ENCODE results near the gene KLHDC1.
"Not testable (repeated sequence)": the region's sequence is repeated elsewhere in the genome, so short reads cannot be mapped to it uniquely, and the experiment has no call there.

The KLHDC1 gene

DNA sequence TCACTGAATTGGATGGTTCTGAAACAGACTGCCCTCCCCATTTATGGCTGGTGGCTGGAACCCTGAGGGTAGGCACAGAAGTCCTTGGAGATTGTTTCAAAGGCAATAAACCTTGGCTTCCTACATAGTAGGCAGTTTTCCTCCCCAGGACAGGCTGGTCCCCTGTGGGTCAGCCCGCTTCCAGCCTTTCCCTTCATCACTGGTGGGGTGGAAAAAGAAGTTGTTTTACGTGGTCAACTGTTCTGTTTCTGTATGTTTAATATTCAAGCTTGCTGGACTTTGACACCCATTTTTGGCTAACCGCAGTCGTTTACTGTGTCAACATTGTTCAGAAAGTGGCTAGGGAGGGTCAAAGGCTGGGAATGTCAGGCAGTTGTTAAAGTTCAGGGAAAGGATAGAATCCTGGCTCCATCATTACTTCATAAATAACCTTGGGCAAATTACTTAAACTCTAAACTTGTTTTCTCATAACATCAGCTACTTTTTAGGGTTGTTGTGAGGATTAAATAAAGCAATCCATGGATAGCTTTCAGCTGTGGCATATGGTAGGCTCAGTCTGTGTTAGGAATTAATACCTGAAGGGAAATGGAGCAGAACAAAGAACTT, 77.4 kb downstream of the KLHDC1 start:
- in situ Hi-C loops (cut with MboI; ENCODE audit: low pct_unique_long_range_greater_than_20kb, low sequenced_read_pairs): no loop called here
- no peak for DNase-seq

DNA sequence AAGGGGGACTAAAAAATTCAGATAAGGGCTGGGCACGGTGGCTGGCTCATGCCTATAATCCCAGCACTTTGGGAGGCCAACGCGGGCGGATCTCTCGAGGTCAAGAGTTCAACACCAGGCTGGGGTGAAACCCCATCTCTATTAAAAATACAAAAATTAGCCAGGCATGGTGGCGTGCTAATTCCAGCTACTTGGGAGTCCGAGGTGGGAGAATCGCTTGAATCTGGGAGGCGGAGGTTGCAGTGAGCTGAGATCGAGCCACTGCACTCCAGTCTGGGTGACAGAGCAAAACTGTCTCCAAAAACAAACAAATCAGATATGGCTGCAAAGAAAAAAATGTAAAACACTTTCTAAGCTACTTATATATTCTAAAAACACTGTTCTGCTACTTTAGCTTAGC, 78.8 kb downstream of the KLHDC1 start:
- DNase-seq; in situ Hi-C loops (cut with MboI; ENCODE audit: low pct_unique_long_range_greater_than_20kb, low sequenced_read_pairs): not testable (repeated sequence)

DNA sequence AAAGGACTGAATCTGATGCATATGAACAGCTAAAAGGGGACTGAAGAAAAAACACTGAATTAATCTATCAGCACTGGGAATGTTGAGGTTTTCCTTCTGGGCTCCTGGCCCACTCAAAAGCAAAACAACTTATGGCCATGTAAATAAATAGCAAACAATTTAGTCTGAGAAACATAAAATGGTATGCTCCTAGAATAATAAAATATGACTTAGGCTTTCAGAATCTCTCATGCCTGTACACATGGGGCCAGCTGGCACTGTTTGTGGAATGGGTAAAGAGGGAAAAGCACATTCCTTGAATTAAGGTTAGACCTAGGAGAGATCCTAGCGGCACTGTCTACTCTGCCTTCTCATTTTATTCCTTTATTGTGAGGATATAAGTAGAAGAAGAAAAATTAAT, 81.2 kb downstream of the KLHDC1 start:
- in situ Hi-C loops (cut with MboI; ENCODE audit: low pct_unique_long_range_greater_than_20kb, low sequenced_read_pairs): no loop called here
- no peak for DNase-seq

DNA sequence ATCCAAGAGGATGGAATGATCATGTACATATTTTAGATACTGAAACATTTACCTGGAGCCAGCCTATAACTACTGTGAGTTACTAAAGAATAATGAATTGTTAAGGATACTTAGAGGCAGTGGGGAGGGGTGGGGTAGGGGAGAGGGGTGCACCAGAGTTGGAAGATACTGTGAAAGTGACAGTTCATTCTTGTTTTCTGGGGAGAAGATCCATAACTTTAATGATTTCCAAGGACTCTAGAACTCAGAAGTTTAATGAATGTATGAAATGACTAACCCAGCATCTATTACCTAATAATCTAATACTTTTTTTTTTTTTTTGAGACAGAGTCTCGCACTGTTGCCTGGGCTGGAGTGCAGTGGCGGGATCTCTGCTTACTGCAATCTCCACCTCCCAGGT, 85.5 kb downstream of the KLHDC1 start:
- in situ Hi-C loops (cut with MboI; ENCODE audit: low pct_unique_long_range_greater_than_20kb, low sequenced_read_pairs): no loop called here
- no peak for DNase-seq

DNA sequence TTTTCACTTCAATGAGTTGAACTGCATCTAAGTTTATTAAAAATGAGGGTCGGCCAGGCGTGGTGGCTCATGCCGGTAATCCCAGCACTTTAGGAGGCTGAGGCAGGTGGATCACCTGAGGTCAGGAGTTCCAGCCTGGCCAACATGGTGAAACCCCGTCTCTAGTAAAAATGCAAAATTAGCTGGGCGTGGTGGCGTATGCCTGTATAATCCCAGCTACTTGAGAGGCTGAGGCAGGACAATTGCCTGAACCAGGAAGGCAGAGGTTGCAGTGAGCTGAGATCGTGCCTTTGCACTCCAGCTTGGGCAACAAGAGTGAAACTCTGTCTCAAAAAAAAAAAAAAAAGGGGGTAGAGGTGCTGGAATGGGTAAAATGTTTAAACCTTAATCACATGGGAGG, 88.1 kb downstream of the KLHDC1 start:
- in situ Hi-C loops (cut with MboI; ENCODE audit: low pct_unique_long_range_greater_than_20kb, low sequenced_read_pairs); DNase-seq: not testable (repeated sequence)

DNA sequence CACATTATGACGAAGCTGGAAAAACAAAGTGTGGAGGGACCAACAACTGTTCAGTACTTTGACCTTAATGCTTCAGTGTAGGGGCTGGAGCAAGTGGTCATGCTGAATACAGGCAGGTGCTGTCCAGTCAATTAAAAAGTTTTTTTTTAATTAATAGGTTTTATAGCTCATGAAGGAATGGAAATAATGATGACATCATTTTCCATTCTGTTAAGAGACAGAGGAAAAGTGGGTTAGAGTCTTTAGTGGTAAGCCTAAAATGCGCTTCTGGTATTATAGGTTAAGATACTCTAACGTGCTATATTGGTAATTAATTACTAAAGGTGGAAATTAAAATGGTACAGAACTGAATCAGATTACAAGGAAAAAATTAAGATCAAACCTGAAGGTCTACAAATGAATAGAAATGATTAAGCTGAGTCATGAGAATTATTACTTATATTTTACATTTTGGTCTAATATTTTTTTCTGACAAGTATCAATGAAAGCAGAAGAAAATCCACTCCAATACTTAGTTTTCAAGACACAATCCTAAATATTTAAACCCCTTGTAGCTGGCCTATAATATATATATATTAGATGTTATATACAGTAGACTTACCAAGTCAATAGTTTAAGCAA, 90.6 kb downstream of the KLHDC1 start:
- in situ Hi-C loops (cut with MboI; ENCODE audit: low pct_unique_long_range_greater_than_20kb, low sequenced_read_pairs): no loop called here
- DNase-seq: no peak

DNA sequence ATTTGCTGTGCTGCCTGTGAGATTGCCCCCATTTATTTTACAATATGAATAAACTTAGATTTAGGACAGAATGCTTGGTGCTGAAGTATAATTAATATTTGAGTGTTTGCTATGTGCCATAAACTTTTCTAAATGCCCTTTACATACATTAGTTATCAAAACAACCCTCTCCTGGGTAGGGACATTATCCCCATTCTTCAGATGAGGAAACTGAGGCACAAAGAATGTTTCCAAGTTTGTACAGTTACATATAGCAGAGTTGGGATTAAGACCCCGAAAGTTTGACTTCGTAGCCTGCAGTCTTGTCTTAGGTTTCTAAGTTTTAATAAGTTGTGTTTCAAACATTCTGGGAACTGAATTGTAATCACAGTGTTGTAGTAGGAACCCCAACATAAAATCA, 93.4 kb downstream of the KLHDC1 start:
- DNase-seq: no peak
- in situ Hi-C loops (cut with MboI; ENCODE audit: low pct_unique_long_range_greater_than_20kb, low sequenced_read_pairs): no loop called here

DNA sequence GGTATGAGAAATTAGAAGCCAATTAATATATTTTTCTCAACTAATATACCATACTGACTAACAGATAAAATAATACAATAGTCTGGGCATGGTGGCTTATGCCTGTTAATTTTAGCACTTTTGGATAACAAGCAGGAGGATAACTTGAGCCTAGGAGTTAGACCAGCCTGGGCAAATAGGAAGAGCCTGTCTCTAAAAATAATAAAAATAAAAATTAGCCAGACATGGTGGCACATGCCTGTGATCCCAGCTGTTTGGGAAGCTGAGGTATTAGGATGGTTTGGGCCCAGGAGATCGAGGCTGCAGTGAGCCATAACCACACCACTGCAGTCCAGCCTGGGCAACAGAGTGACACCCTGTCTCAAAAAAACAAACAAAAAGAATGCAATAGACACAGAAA, 99.7 kb downstream of the KLHDC1 start:
- no peak for DNase-seq
- in situ Hi-C loops (cut with MboI; ENCODE audit: low pct_unique_long_range_greater_than_20kb, low sequenced_read_pairs): no loop called here

DNA sequence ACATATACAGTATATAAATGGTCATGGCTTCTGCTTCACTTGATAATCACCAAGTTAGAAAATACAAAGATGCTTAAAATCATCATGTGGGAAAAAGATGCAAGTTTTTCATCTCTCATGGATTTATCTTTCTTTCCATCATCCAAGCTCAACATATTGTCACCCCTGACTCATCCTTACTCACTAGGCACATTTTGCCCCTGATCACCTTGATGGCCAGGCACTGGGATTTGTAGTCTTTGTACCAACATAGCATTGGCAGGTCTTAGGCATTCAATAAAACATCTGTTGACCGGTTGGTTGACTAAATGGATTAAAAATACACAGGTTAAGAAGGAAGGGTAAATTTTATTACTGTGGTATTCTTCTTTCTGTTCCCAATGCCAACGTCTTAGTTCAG, 103.1 kb downstream of the KLHDC1 start:
- DNase-seq: no peak
- in situ Hi-C loops (cut with MboI; ENCODE audit: low pct_unique_long_range_greater_than_20kb, low sequenced_read_pairs): no loop called here

Measured in KBM-7 (cell line).